Ishikawa (cell line): ENCODE data around the gene MCF2L.
A peak's percentile ranks its signal among the peaks of the same experiment; 100 is the strongest.

Experiments
- CEBPB ChIP-seq: IDR thresholded peaks from 2 replicates; pipeline ENCODE4 v1.6.1; 2012
- CREB1 ChIP-seq: IDR thresholded peaks from 2 replicates; pipeline ENCODE4 v1.6.1; 2012; ENCODE audit warnings: low read depth
- EGR1 ChIP-seq: IDR thresholded peaks from 2 replicates; pipeline ENCODE4 v1.6.1; 2012
- EP300 ChIP-seq: IDR thresholded peaks from 2 replicates; pipeline ENCODE4 v1.6.1; 2012; ENCODE audit warnings: borderline replicate concordance
- FOXM1 ChIP-seq: IDR thresholded peaks from 2 replicates; pipeline ENCODE4 v1.6.1; 2012; ENCODE audit warnings: low read depth, borderline replicate concordance
- MAX ChIP-seq: IDR thresholded peaks from 2 replicates; pipeline ENCODE4 v1.6.1; 2012
- NFIC ChIP-seq: IDR thresholded peaks from 2 replicates; pipeline ENCODE4 v1.6.1; 2012
- RAD21 ChIP-seq: IDR thresholded peaks from 2 replicates; pipeline ENCODE4 v1.6.1; 2012; ENCODE audit warnings: low read depth
- REST ChIP-seq: IDR thresholded peaks from 2 replicates; pipeline ENCODE4 v1.6.1; 2012; ENCODE audit warnings: low read depth, mild to moderate bottlenecking
- TAF1 ChIP-seq: IDR thresholded peaks from 2 replicates; pipeline ENCODE4 v1.6.1; 2012; ENCODE audit warnings: low read depth, mild to moderate bottlenecking
- TCF12 ChIP-seq: IDR thresholded peaks from 2 replicates; pipeline ENCODE4 v1.6.1; 2012; ENCODE audit warnings: low read depth
- TEAD4 ChIP-seq: IDR thresholded peaks from 2 replicates; pipeline ENCODE4 v1.6.1; 2012
- USF1 ChIP-seq: IDR thresholded peaks from 2 replicates; pipeline ENCODE4 v1.6.1; 2012
- YY1 ChIP-seq: IDR thresholded peaks from 2 replicates; pipeline ENCODE4 v1.6.1; 2012; ENCODE audit warnings: low read depth
- ZBTB7A ChIP-seq: IDR thresholded peaks from 2 replicates; pipeline ENCODE4 v1.6.1; 2012; ENCODE audit warnings: low read depth

Gene MCF2L

GRCh38 chr13:112931028-112931934 lies 37.7 kb upstream of the MCF2L start:
- TF ChIP-seq MAX (no peak), FOXM1 (no peak), TAF1 (no peak), NFIC (no peak), RAD21 (peak; percentile 61)

- TF ChIP-seq EGR1 (no peak), MAX (no peak), REST (no peak), YY1 (no peak), TCF12 (no peak), NFIC (no peak), CREB1 (no peak), CEBPB (no peak), RAD21 (no peak), TEAD4 (no peak), TAF1 (no peak), FOXM1 (no peak), ZBTB7A (no peak), EP300 (no peak), USF1 (no peak)
Observed at GRCh38 chr13:112932971-112933370, 36.0 kb upstream of the MCF2L start.

GRCh38 chr13:112933649-112934048 lies 35.4 kb upstream of the MCF2L start:
- TF ChIP-seq EGR1 (no peak), YY1 (no peak), TAF1 (no peak), USF1 (no peak), CEBPB (no peak), FOXM1 (no peak), RAD21 (no peak), TCF12 (no peak), EP300 (no peak)

GRCh38 chr13:112934078-112934477 lies 34.9 kb upstream of the MCF2L start:
- TF ChIP-seq YY1 (no peak), CREB1 (no peak), RAD21 (no peak), NFIC (no peak), ZBTB7A (no peak), TCF12 (no peak), REST (no peak), EP300 (no peak), MAX (no peak), CEBPB (no peak), TAF1 (no peak), FOXM1 (no peak), EGR1 (no peak), USF1 (no peak)

- TF ChIP-seq YY1, result no peak
- no peak for TF ChIP-seq TCF12
- TF ChIP-seq EGR1, result no peak
- no peak for TF ChIP-seq USF1
- TF ChIP-seq EP300, result no peak
- TF ChIP-seq RAD21, result no peak
- no peak for TF ChIP-seq FOXM1
Observed at GRCh38 chr13:112938680-112939079, 30.3 kb upstream of the MCF2L start.
